Caco-2 (cell line): ENCODE measurements around the gene FXYD7. TPM values are rescaled to one million over a fixed set of nuclear protein-coding genes. Genes with fewer than 3 reads are reported as not detected.

Experiments
- BruUV-seq: library from RNA; stranded (reverse); fragments of 400-500 nt; replicated peaks from 2 replicates; lab custom pipeline; 2021; lab: Mats Ljungman, UMichigan
- CTCF ChIA-PET: fragments of 300-600 bp; sonication (Branson Sonifier 250); formaldehyde crosslinking; loops from one replicate; lab custom pipeline; 2022; ENCODE audit warnings: antibody characterized with exemption; lab: Charles Lee
- POLR2A ChIA-PET: fragments of 300-600 bp; sonication (Branson Sonifier 250); formaldehyde crosslinking; loops from one replicate; lab custom pipeline; 2022; ENCODE audit warnings: antibody characterized with exemption; lab: Charles Lee
- DNase-seq, 2 experiments: peaks; one replicate each; pipeline versions ENCODE4 v3.0.0 to v3.0.0-alpha.2; 2020 to 2022
- H3K27me3 ChIP-seq: replicated peaks from 2 replicates; pipeline ENCODE4 v1.6.0; 2011; ENCODE audit warnings: low read length; ENCODE audit not compliant: control insufficient read depth, insufficient read depth
- H3K36me3 ChIP-seq: 2 replicates; pipeline ENCODE4 v1.5.1; 2011; ENCODE audit warnings: low read length; ENCODE audit not compliant: control insufficient read depth, insufficient read depth
- H3K4me1 ChIP-seq: fragments of 250-450 bp; sonication (Bioruptor Pico); 2 replicates; pipeline ENCODE4 v1.5.1; 2020; ENCODE audit warnings: mild to moderate bottlenecking
- H3K4me3 ChIP-seq: 2 replicates; pipeline ENCODE4 v1.5.1; 2011; ENCODE audit warnings: low read depth, mild to moderate bottlenecking, control low read depth, low read length
- H3K9me3 ChIP-seq: fragments of 250-450 bp; sonication (Bioruptor Pico); 2 replicates; pipeline ENCODE4 v1.5.1; 2020; ENCODE audit warnings: mild to moderate bottlenecking, moderate library complexity
- H3K27ac Mint-ChIP-seq: one replicate; pipeline ENCODE4 v1.8.0; 2022; ENCODE audit warnings: mixed read lengths; ENCODE audit not compliant: unreplicated experiment
- H3K27me3 Mint-ChIP-seq: one replicate; pipeline ENCODE4 v1.8.0; 2022; ENCODE audit warnings: mixed read lengths; ENCODE audit not compliant: insufficient read depth, unreplicated experiment
- H3K36me3 Mint-ChIP-seq: one replicate; pipeline ENCODE4 v1.8.0; 2022; ENCODE audit warnings: mild to moderate bottlenecking, mixed read lengths; ENCODE audit not compliant: insufficient read depth, unreplicated experiment
- H3K4me1 Mint-ChIP-seq: one replicate; pipeline ENCODE4 v1.8.0; 2022; ENCODE audit warnings: low read depth, mixed read lengths; ENCODE audit not compliant: unreplicated experiment
- H3K4me3 Mint-ChIP-seq: one replicate; pipeline ENCODE4 v1.8.0; 2022; ENCODE audit warnings: mild to moderate bottlenecking, moderate library complexity, mixed read lengths; ENCODE audit not compliant: unreplicated experiment
- H3K9me3 Mint-ChIP-seq: one replicate; pipeline ENCODE4 v1.8.0; 2022; ENCODE audit warnings: mixed read lengths; ENCODE audit not compliant: unreplicated experiment
- intact Hi-C: fragments of 100-400 bp; cut with micrococcal nuclease; formaldehyde crosslinking; loops from one replicate; pipeline ENCODE4 v1.10.0; 2022; ENCODE audit not compliant: unreplicated experiment
- total RNA-seq: library from RNA; stranded (reverse); gene quantifications from 2 replicates; pipeline ENCODE4 v1.2.3, GENCODE V29; 2022
- TF ChIP-seq, protein P1 (sequence below), 2 experiments: fragments of 200-600 bp in 1 of 2; IDR thresholded peaks; 1 replicate in 1 of 2; 2 replicates in 1 of 2; pipeline versions ENCODE4 v1.5.1 to v1.8.0; 2011 to 2022; ENCODE audit warnings: antibody characterized with exemption in 1 of 2, control low read depth in 1 of 2, inconsistent platforms in 1 of 2, low read depth in 1 of 2, low read length in 1 of 2, mild to moderate bottlenecking in 1 of 2, moderate library complexity in 1 of 2; ENCODE audit not compliant: insufficient read depth in 1 of 2, severe bottlenecking in 1 of 2, unreplicated experiment in 1 of 2

FXYD7 gene
- total RNA-seq, 1 experiment from 2014 or later = not detected

DNA sequence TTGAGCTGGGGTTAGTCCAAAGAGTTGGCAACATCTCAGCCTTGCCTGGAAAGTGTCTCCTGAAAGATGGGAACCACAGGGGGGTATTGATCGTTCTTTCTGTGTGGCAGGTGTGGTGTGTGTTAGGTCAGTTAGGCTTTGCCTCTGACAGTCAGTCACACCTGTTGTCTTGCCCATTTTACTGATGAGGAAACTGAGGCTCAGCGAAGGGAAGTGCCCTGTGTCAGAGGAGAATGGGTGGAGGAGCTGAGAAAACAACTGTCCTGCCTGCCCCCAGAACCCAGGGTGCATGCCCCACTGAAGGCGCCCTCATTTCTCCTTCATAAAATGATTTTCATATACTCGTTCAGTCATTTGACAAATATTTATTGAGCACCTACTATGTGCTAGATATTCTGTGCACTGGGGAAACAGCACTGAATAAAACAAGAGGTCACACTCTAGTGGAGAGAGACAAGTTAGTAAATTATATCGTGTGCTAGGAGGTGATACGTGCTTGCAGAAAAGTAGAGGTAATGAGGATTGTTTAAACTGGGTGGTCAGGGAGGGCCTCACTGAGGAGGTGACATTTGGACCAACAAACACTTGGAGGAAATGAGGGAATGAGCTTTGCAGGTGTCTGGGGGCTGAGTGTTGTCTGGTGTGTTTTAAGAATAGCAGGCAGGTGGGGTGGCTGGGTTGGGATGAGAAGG is 13.1 kb downstream of the FXYD7 start:
- Mint-ChIP-seq H3K4me3 (no peak overlapping the region), H3K36me3 (peaks cover 7% of the 10 kb centered on the region), H3K27ac (no peak overlapping the region), H3K27me3 (peaks cover 21% of the 10 kb centered on the region), H3K4me1 (peaks cover 13% of the 10 kb centered on the region), H3K9me3 (no peaks in the 10 kb centered on the region)
- TF ChIP-seq, protein P1, sequence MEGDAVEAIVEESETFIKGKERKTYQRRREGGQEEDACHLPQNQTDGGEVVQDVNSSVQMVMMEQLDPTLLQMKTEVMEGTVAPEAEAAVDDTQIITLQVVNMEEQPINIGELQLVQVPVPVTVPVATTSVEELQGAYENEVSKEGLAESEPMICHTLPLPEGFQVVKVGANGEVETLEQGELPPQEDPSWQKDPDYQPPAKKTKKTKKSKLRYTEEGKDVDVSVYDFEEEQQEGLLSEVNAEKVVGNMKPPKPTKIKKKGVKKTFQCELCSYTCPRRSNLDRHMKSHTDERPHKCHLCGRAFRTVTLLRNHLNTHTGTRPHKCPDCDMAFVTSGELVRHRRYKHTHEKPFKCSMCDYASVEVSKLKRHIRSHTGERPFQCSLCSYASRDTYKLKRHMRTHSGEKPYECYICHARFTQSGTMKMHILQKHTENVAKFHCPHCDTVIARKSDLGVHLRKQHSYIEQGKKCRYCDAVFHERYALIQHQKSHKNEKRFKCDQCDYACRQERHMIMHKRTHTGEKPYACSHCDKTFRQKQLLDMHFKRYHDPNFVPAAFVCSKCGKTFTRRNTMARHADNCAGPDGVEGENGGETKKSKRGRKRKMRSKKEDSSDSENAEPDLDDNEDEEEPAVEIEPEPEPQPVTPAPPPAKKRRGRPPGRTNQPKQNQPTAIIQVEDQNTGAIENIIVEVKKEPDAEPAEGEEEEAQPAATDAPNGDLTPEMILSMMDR (IDR thresholded peaks at IDR 0.05; ENCODE audit: insufficient read depth in 1 of 2, low read depth in 1 of 2, low read length in 1 of 2, severe bottlenecking in 1 of 2, unreplicated experiment in 1 of 2) = no peak
- ChIA-PET CTCF (no interaction called here), POLR2A (no interaction called here)
- intact Hi-C loops = no loop called here
- Histone ChIP-seq H3K36me3 (no peaks in the 10 kb centered on the region), H3K27me3 (no peaks in the 10 kb centered on the region), H3K9me3 (no peaks in the 10 kb centered on the region), H3K4me3 (no peak overlapping the region), H3K4me1 (peaks cover 11% of the 10 kb centered on the region; the same call in 1 of the 2 replicates)
- no TSS peak for BruUV-seq
- no peak for DNase-seq

DNA sequence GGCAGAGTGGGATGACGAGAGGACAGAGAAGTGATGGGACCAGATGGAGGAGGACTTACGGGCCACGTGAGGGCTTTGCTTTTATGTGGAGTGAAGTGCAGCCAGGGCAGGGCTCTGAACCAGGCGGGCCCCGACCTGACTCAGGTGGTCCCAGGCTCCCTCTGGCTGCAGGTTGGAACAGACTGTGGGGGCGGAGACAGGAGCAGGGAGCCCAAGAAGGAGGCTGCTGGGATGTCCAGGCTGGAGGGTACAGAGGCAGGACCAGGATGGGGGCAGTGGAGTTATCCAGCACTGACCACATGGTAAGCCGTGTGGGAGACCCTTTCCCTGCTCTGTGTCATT is 13.6 kb downstream of the FXYD7 start:
- ChIA-PET CTCF (no interaction called here), POLR2A (no interaction called here)
- Mint-ChIP-seq H3K27ac (no peak overlapping the region), H3K27me3 (peaks cover 18% of the 10 kb centered on the region), H3K4me3 (no peak overlapping the region), H3K4me1 (peaks cover 13% of the 10 kb centered on the region), H3K9me3 (no peaks in the 10 kb centered on the region), H3K36me3 (peaks cover 7% of the 10 kb centered on the region)
- no peaks in the 10 kb centered on the region for H3K36me3 ChIP-seq
- no peaks in the 10 kb centered on the region for H3K27me3 ChIP-seq
- no TSS peak for BruUV-seq
- TF ChIP-seq, protein P1 (IDR thresholded peaks at IDR 0.05; ENCODE audit: insufficient read depth in 1 of 2, low read depth in 1 of 2, low read length in 1 of 2, severe bottlenecking in 1 of 2, unreplicated experiment in 1 of 2) = no peak
- no peak for DNase-seq
- no peaks in the 10 kb centered on the region; the same call in 1 of the 2 replicates for H3K9me3 ChIP-seq
- H3K4me1 ChIP-seq = peaks cover 11% of the 10 kb centered on the region; the same call in 1 of the 2 replicates
- H3K4me3 ChIP-seq = no peak overlapping the region
- intact Hi-C loops = no loop called here

DNA sequence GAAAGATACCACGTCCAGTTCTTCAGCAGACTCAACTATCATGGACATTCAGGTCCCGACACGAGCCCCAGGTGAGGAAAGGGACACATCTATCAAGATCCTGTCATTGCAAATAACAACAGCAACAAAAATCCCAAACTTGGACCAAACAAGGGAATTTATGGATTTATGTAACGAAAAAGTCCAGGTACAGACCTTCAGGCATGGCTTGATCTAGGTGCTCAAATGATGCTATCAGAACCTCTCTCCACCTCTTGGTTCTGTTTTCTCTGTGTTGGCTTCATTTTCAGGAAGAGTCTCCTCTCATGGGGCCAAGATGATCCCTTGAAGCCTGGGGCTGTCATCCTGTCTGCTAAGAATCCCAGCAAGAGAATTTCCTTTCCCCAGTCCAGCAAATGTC is 14.4 kb downstream of the FXYD7 start:
- H3K27me3 ChIP-seq = no peaks in the 10 kb centered on the region
- H3K4me1 Mint-ChIP-seq = peaks cover 9% of the 10 kb centered on the region
- intact Hi-C loops = no loop called here
- no peak overlapping the region for H3K4me3 Mint-ChIP-seq
- BruUV-seq = no TSS peak
- H3K27me3 Mint-ChIP-seq = peaks cover 14% of the 10 kb centered on the region
- peaks cover 7% of the 10 kb centered on the region for H3K36me3 Mint-ChIP-seq
- POLR2A ChIA-PET = no interaction called here
- no peak for DNase-seq
- no peaks in the 10 kb centered on the region for H3K9me3 Mint-ChIP-seq
- H3K9me3 ChIP-seq = peaks cover 4% of the 10 kb centered on the region; the same call in 1 of the 2 replicates
- H3K27ac Mint-ChIP-seq = no peak overlapping the region
- H3K4me3 ChIP-seq = no peak overlapping the region
- no peaks in the 10 kb centered on the region for H3K36me3 ChIP-seq
- CTCF ChIA-PET = no interaction called here
- peaks cover 11% of the 10 kb centered on the region; the same call in 1 of the 2 replicates for H3K4me1 ChIP-seq
- TF ChIP-seq, protein P1 (IDR thresholded peaks at IDR 0.05; ENCODE audit: insufficient read depth in 1 of 2, low read depth in 1 of 2, low read length in 1 of 2, severe bottlenecking in 1 of 2, unreplicated experiment in 1 of 2) = no peak
